Smooth muscle cell of the brain vasculature (primary cell): ENCODE data around the gene KIF5A.
"Not testable (repeated sequence)": the region's sequence is repeated elsewhere in the genome, so short reads cannot be mapped to it uniquely, and the experiment has no call there.

Experiments
- DNase-seq: peaks from one replicate; pipeline ENCODE4 v3.0.0-alpha.2; 2012; ENCODE audit warnings: low read depth, low spot score

KIF5A gene

DNA sequence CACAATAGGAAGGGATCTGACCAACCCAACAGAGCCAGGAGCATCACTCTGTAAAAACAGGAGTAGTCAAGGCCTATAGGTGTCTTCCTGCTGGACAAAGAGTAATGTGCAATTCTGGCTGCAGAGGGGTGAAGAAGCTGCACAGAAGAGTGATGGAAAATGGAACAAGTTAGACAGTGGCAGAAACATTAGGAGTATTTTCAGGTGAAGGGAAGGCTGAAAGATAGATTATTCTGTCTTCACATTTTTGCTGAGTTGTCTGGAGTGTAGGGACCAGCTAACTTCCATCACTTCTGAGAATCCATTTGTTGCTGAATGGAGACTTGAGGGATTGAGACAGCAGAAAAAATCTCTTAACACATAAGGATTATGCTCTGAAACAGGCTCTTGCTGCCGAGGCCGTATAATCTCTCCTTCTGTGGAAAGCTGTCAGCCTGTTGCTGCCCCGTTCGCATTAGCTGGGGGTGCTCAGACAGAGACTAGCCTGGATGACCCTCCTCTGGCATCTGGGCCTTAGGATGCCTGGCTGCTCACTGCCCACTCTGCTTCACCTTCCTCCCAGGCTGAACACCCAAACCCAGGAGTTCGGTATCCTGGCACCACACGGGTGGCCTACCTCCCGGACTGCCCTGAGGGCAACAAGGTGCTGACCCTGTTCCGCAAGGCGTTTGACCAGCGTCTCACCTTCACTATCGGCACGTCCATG is 58.3 kb downstream of the KIF5A start:
- no peak for DNase-seq

- no peak for DNase-seq
Measured at GRCh38 chr12:57609101-57609780, 59.4 kb downstream of the KIF5A start.

DNA sequence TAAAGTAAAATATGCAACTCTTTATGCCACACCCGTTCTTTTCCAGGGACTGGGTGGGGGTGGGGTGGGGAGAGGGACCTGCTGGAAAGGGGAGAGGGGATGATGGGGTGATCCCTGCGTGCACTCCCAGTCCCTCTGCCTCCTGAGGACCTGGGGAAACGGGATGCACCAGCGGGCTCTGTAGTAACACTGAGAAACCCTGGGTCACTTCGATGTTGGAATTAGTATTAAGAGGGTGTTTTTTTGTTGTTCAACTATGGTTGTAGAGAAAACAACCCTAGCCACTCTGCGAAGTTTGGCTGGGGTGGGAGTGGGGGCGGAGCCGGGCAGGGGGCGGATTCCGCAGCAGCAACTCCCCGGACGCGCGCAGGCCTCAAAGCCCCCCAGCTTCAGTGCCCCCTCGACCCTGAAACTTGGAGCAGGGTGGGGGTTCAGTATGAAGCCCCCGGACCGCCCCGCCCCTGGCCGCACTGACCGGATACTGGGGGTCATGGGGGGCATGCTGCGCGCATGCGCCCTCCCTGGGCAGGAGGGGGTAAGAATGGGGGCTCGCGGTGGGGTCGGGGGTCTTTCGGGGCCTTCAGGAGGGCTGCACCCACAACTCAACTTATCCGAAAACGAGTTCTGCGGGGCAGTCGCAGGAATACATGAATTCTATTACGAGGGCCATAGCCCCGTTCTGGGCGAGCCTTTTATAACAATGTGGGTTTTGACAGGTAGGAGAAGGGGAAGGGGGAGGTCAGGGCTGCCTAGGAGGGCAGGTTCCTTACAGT is 60.1 kb downstream of the KIF5A start:
- no peak for DNase-seq

- DNase-seq, result no peak
Measured at GRCh38 chr12:57610554-57611107, 60.8 kb downstream of the KIF5A start.

DNA sequence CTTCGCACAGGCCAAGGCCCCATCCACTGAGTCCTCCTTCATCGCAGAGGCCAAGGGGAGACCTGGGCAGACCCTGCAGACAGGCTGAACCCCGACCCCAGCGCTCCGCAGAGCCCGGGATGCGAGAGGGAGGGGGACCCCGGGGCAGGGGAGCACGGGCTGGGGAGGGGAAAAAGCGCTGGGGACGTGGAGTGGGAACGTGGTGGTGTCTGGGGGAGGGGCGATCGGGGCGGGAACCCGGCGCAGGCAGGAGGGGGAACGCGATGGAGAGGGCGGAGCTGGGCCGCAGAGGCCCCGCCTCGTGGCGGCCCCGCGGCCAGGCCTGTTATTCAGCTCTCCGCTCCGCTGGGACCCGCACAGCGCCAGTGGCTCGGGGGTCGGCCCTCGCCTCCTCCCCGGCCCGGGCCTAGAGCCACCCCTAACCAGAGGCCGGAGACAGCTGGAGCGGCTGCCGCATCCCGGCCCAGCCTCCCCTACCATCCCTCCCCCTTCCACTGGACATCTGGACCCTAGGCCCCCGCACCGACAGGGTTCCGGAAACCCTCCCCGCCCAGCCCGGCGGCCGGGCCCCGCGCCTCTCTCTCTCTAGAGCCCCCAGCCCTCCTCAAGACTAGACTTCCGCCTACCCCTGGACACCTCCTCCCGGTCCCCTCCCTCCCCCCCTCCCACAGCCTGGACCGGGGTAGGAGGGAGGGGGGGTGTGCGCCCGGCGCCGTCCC is 61.4 kb downstream of the KIF5A start, which contains the start of gene ARHGEF25:
Gene ARHGEF25 (plus strand): TSS at position 328 of the 719 bp plus-strand sequence. CDS start 460 bp downstream, outside the sequence.
- DNase-seq, result no peak

DNA sequence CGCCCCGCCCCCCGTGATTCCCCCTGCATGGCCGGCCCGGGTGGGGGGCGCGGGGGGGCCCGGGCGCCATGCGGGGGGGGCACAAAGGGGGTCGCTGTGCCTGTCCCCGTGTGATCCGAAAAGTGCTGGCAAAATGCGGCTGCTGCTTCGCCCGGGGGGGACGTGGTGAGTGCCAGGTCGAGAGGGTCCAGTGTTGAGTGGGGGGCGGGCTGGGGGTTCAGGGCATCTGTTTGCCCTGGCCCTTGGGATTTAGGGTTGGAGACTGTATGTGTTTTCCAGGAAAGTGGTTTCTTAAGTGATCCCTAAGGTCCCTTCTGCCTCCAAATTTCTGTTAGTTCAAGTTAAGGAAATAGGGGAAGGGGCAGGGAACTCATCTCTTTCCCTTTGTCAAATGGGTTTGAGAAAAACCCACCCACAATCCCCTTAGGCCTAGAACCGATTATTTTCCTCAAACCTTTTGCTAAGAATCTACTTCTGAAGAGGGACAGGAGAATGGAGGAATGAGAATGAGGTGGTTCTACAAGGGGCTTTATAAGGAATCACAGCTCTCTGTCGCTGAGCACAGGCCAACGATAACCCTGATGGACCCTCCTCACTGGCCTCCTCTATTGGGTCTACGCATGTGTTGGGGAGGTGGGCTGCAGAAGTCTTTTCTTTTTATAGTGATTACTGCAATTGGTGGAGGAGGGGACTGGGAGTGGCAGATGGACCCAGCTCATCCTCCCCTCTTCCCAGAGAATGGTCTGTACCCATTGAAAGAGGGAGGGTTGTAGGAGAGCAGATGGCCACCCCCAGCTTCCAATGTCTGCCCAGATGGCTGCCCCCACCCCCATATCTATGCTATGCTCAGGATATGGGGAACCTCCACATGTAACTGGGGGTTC is 62.2 kb downstream of the KIF5A start:
- DNase-seq, result no peak

DNA sequence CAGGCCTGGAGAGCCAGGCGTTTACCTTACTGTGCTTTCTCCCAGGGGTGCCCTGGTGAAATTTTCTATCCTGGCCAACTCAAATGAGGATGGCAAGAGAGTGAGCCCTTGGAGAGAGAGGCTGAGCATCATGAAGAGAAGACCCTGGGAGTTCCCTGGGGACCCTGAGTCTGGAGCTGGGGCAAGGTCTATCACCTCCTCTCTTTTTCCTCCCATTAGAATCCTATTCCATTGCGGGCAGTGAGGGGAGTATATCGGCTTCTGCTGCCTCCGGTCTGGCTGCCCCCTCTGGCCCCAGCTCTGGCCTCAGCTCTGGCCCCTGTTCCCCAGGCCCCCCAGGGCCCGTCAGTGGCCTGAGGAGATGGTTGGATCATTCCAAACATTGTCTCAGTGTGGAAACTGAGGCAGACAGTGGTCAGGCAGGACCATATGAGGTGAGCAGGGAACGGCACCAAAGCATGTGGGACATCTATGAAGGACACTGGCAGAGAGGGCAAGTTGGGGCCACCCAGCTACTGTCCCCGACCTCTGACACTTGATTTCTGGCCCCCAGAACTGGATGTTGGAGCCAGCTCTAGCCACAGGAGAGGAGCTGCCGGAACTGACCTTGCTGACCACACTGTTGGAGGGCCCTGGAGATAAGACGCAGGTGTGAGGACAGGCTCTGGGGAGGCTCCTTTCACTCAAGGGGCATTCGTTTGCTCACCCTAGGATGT is 63.0 kb downstream of the KIF5A start:
- no peak for DNase-seq

- DNase-seq, result no peak
Measured at GRCh38 chr12:57613427-57614109, 63.7 kb downstream of the KIF5A start.

DNA sequence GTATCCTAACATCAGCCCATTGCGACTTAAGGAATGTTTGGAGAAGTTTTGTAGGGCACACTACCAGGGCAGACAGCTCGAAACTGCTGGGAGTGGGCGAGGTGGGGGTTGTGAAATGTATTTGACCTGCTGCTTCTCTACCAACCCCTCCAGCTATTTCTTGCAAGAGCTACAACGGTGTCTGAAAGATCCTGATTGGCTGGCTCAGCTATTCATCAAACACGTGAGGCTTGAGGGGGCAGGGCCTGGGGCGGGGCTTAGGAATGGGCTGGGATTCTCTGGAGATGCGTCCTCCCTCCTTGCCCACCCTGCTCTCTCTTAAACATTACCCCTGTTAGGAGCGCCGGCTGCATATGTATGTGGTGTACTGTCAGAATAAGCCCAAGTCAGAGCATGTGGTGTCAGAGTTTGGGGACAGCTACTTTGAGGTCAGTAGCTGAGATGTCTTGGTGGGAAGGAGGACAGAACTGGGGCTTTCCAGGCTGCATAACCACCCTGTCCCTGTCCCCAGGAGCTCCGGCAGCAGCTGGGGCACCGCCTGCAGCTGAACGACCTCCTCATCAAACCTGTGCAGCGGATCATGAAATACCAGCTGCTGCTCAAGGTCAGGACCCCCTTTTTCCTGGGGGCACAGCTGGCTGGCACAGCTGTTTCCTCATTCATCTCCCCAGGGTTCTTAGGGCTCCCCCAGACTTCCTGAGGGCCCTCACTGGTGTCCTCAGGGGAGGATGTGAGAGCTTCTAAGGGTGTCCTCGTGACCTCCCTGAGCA is 64.5 kb downstream of the KIF5A start:
- no peak for DNase-seq

GRCh38 chr12:57614948-57615500 is 65.2 kb downstream of the KIF5A start:
- no peak for DNase-seq

- DNase-seq, result no peak
Measured at GRCh38 chr12:57615637-57616036, 65.8 kb downstream of the KIF5A start.

GRCh38 chr12:57616383-57617101 is 66.7 kb downstream of the KIF5A start:
- no peak for DNase-seq

DNA sequence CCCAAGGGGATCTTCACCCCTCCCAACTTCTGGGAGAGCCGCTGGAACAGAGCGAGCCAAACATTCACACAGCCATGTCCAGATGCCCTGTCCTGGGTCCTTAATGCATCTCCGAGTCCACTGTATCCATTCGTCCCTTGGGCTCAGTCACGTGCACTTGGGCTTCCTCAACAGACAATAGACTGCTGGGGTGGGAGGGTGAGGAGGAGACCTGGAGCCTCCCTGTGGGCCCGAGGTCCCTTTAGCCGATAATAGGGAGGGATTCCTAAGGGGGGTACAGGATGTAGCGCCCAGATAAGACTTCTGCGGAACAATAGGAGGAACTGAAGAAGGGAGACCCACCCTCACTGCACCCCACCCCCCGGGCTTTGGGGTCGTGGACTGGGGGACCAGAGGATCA is 68.1 kb downstream of the KIF5A start:
- no peak for DNase-seq

GRCh38 chr12:57618431-57618830 is 68.6 kb downstream of the KIF5A start:
- not testable (repeated sequence) for DNase-seq

DNA sequence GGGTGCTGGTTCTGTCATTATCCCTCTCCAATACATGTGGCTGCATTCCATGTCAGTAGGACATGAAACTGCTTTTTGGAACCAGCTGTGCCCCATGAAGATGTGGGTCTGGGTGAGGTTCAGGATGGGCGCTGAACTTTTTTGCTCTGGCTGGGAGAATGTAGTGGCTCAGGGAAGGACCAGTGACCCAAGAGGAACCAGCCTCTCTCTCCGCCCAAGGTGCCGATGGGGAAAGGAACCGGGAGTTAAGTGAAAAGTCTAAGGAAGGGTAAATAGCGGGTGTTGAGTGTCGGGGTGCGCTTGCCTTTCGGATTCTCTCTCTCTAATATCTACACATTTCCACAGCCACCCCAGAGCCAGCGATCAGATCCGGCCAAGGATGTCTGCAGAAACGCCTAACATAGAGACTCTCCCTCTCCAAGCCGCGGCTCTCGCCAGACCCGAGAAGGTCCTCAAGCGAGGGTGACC is 69.2 kb downstream of the KIF5A start:
- no peak for DNase-seq

GRCh38 chr12:57619434-57620244 is 69.8 kb downstream of the KIF5A start:
- no peak for DNase-seq
